OCI-LY7 (cell line): ENCODE results near the gene EPB41L2.

ENCODE experiments used
- CTCF ChIP-seq: fragments of 200-600 bp; sonication (generic); conservative IDR thresholded peaks from 2 replicates; pipeline ENCODE4 v1.5.1; 2014; ENCODE audit warnings: mild to moderate bottlenecking, antibody characterized with exemption, low read length, moderate library complexity, mixed read lengths
- EZH2phosphoT487 ChIP-seq: fragments of 200-600 bp; sonication (generic); IDR thresholded peaks from 2 replicates; pipeline ENCODE4 v1.6.1; 2018; ENCODE audit warnings: low read depth, borderline replicate concordance, mild to moderate bottlenecking, mixed run types, antibody characterized with exemption, low read length, moderate library complexity, mixed read lengths

GRCh38 chr6:130931683-130932082, 131.4 kb downstream of the EPB41L2 start:
- TF ChIP-seq CTCF (no peak), EZH2phosphoT487 (no peak)
